Subcutaneous abdominal adipose tissue (tissue), 5 donors: Measurements from ENCODE around the gene ACOT8.
"Not testable (repeated sequence)": the region's sequence is repeated elsewhere in the genome, so short reads cannot be mapped to it uniquely, and the experiment has no call there.

Experiments
- H3K27ac ChIP-seq: one replicate; pipeline ENCODE4 v1.7.0; 2013; ENCODE audit warnings: low read depth, mild to moderate bottlenecking, inconsistent platforms, low read length, moderate library complexity
- H3K27me3 ChIP-seq, 5 donors: one replicate each; pipeline ENCODE4 v1.7.0; 2013; ENCODE audit warnings: low read length in 5 of 5, inconsistent platforms in 1 of 5; ENCODE audit not compliant: control insufficient read depth in 5 of 5, insufficient read depth in 4 of 5
- H3K36me3 ChIP-seq, 5 donors: one replicate each; pipeline ENCODE4 v1.7.0; 2013; ENCODE audit warnings: low read length in 5 of 5; ENCODE audit not compliant: control insufficient read depth in 5 of 5, insufficient read depth in 5 of 5
- H3K4me1 ChIP-seq, 5 donors: one replicate each; pipeline ENCODE4 v1.7.0; 2013; ENCODE audit warnings: low read length in 5 of 5, mild to moderate bottlenecking in 3 of 5, moderate library complexity in 1 of 5; ENCODE audit not compliant: control insufficient read depth in 5 of 5, insufficient read depth in 5 of 5
- H3K4me3 ChIP-seq, 5 donors: one replicate each; pipeline ENCODE4 v1.7.0; 2013; ENCODE audit warnings: low read length in 5 of 5, low read depth in 1 of 5
- H3K9ac ChIP-seq, 5 donors: one replicate each; pipeline ENCODE4 v1.7.0; 2013; ENCODE audit warnings: low read length in 5 of 5, mild to moderate bottlenecking in 4 of 5, moderate library complexity in 3 of 5
- H3K9me3 ChIP-seq, 5 donors: one replicate each; pipeline ENCODE4 v1.7.0; 2013; ENCODE audit warnings: low read length in 5 of 5; ENCODE audit not compliant: control insufficient read depth in 5 of 5
- donor health status: healthy.
- donor health status: healthy.
- donor health status: healthy.
- donor health status: healthy.
- donor health status: healthy.

ACOT8 gene

GRCh38 chr20:45857114-45857881 lies at the start of gene ACOT8, which contains the start of gene ZSWIM3:
Gene ACOT8, minus strand, starts transcription at chr20:45857392. Its CDS starts 77 bp downstream, at chr20:45857315.
Gene ZSWIM3, plus strand, starts transcription at chr20:45857614. Its CDS starts 212 bp downstream, at chr20:45857826.
- peak within 1 kb of the TSS; percentile 68 to 93 (median 87) for H3K9ac ChIP-seq
- no peaks in the 10 kb centered on the region for H3K27me3 ChIP-seq
- H3K4me3 ChIP-seq = peak within 1 kb of the TSS; percentile 89 to 99 (median 97)
- peaks cover 0 to 38% (median 32%) of the 10 kb centered on the region in 5 donors for H3K4me1 ChIP-seq
- H3K27ac ChIP-seq = peak within 1 kb of the TSS; percentile 83
- H3K36me3 ChIP-seq = peaks cover 4 to 22% (median 9%) of the 10 kb centered on the region in 5 donors
- H3K9me3 ChIP-seq = no peaks in the 10 kb centered on the region

GRCh38 chr20:45905505-45906079 lies 48.4 kb upstream of the ACOT8 start:
- no peaks in the 10 kb centered on the region for H3K9me3 ChIP-seq
- H3K27ac ChIP-seq = no peak overlapping the region
- H3K4me1 ChIP-seq = peaks cover 0 to 16% (median 14%) of the 10 kb centered on the region in 5 donors
- H3K27me3 ChIP-seq = no peaks in the 10 kb centered on the region
- H3K9ac ChIP-seq = no peak overlapping the region
- H3K36me3 ChIP-seq = peaks cover 4 to 64% (median 41%) of the 10 kb centered on the region in 5 donors
- H3K4me3 ChIP-seq = no peak overlapping the region

- H3K4me1 ChIP-seq = peaks cover 0 to 8% (median 7%) of the 10 kb centered on the region in 5 donors
- H3K36me3 ChIP-seq = peaks cover 4 to 71% (median 43%) of the 10 kb centered on the region in 5 donors
- H3K9ac ChIP-seq = peak overlapping the region in 1 of 5 donors; percentile 22
- no peak overlapping the region for H3K27ac ChIP-seq
- H3K9me3 ChIP-seq = no peaks in the 10 kb centered on the region
- no peak overlapping the region for H3K4me3 ChIP-seq
- H3K27me3 ChIP-seq = no peaks in the 10 kb centered on the region
These were observed 47.7 kb upstream of the ACOT8 start for GRCh38 chr20:45904583-45905504.

- H3K27me3 ChIP-seq = no peaks in the 10 kb centered on the region
- peaks cover 4 to 84% (median 62%) of the 10 kb centered on the region in 5 donors for H3K36me3 ChIP-seq
- H3K9ac ChIP-seq = no peak overlapping the region
- no peaks in the 10 kb centered on the region for H3K4me1 ChIP-seq
- no peak overlapping the region for H3K4me3 ChIP-seq
- H3K9me3 ChIP-seq = no peaks in the 10 kb centered on the region
- H3K27ac ChIP-seq = no peak overlapping the region
These were observed 45.1 kb upstream of the ACOT8 start for GRCh38 chr20:45902199-45902701.

- H3K9me3 ChIP-seq, H3K4me1 ChIP-seq, H3K27ac ChIP-seq, H3K4me3 ChIP-seq, H3K9ac ChIP-seq, H3K27me3 ChIP-seq: not testable (repeated sequence)
- H3K36me3 ChIP-seq = peaks cover 4 to 89% (median 70%) of the 10 kb centered on the region in 5 donors
These were observed 44.1 kb upstream of the ACOT8 start for GRCh38 chr20:45901332-45901731.

- H3K27me3 ChIP-seq = no peaks in the 10 kb centered on the region
- no peaks in the 10 kb centered on the region for H3K4me1 ChIP-seq
- no peak overlapping the region for H3K27ac ChIP-seq
- H3K9me3 ChIP-seq = no peaks in the 10 kb centered on the region
- H3K9ac ChIP-seq = no peak overlapping the region
- H3K36me3 ChIP-seq = peaks cover 4 to 90% (median 67%) of the 10 kb centered on the region in 5 donors
- H3K4me3 ChIP-seq = no peak overlapping the region
These were observed 42.0 kb upstream of the ACOT8 start for GRCh38 chr20:45899046-45899835.

- Histone ChIP-seq H3K36me3 (peaks cover 9 to 93% (median 72%) of the 10 kb centered on the region in 5 donors), H3K27me3 (no peaks in the 10 kb centered on the region), H3K27ac (no peak overlapping the region), H3K4me1 (peaks cover 0 to 3% (median 0%) of the 10 kb centered on the region in 5 donors), H3K9ac (no peak overlapping the region), H3K9me3 (no peaks in the 10 kb centered on the region), H3K4me3 (no peak overlapping the region)
These were observed 41.1 kb upstream of the ACOT8 start for GRCh38 chr20:45898285-45898684.

GRCh38 chr20:45897692-45898091 lies 40.5 kb upstream of the ACOT8 start:
- Histone ChIP-seq H3K4me3 (no peak overlapping the region), H3K36me3 (peaks cover 9 to 95% (median 77%) of the 10 kb centered on the region in 5 donors), H3K27ac (no peak overlapping the region), H3K4me1 (peaks cover 0 to 7% (median 6%) of the 10 kb centered on the region in 5 donors), H3K9ac (no peak overlapping the region), H3K27me3 (no peaks in the 10 kb centered on the region), H3K9me3 (no peaks in the 10 kb centered on the region)

- peaks cover 0 to 11% (median 10%) of the 10 kb centered on the region in 5 donors for H3K4me1 ChIP-seq
- H3K27ac ChIP-seq = no peak overlapping the region
- H3K27me3 ChIP-seq = no peaks in the 10 kb centered on the region
- no peak overlapping the region for H3K4me3 ChIP-seq
- H3K9ac ChIP-seq = no peak overlapping the region
- no peaks in the 10 kb centered on the region for H3K9me3 ChIP-seq
- H3K36me3 ChIP-seq = peaks cover 9 to 93% (median 74%) of the 10 kb centered on the region in 5 donors
These were observed 40.1 kb upstream of the ACOT8 start for GRCh38 chr20:45897289-45897688.
